Measurements from ENCODE around the gene HBZ.
A peak's percentile ranks its signal among the peaks of the same experiment; 100 is the strongest.
"Not testable (repeated sequence)": the region's sequence is repeated elsewhere in the genome, so short reads cannot be mapped to it uniquely, and the experiment has no call there.

The HBZ gene

DNA sequence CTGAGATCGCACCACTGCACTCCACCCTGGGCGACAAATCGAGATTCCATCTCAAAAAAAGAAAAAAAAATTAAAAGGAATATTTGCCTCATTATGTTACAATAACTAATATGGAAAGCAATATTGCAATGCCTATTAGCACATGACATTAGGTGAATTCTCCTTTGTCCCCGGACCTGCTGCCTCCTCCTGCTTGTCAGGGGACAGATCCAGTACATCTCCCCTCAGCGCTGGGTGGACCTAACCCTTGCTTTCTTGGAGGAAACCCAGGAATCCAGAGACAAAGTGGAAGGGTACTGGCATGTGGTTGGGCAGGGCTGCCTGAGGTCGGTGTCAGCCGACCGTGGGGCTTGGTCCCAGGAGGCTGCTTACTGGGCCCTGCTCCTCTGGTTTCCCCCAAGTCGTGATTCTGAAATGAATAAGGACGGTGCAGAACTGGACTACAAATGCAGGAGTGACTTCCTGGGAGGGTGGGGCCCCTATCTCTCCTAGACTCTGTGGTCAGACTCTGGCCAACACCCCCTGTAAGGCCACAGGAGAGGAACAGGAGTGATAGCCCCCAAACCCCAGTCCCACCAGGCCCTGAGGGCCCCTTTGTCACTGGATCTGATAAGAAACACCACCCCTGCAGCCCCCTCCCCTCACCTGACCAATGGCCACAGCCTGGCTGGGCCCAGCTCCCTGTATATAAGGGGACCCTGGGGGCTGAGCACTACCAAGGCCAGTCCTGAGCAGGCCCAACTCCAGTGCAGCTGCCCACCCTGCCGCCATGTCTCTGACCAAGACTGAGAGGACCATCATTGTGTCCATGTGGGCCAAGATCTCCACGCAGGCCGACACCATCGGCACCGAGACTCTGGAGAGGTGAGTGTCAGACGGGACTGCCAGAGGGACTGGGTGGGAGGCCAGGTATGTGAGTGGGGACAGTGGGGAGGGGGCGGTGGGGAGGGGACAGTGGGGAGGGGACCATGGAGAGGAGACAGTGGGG, at the start of gene HBZ:
Gene HBZ, plus strand, starts transcription at position 504 of the 988 bp plus-strand sequence. Its CDS starts 266 bp downstream, at position 770.
- peak; percentile 30 for DNase-seq

DNA sequence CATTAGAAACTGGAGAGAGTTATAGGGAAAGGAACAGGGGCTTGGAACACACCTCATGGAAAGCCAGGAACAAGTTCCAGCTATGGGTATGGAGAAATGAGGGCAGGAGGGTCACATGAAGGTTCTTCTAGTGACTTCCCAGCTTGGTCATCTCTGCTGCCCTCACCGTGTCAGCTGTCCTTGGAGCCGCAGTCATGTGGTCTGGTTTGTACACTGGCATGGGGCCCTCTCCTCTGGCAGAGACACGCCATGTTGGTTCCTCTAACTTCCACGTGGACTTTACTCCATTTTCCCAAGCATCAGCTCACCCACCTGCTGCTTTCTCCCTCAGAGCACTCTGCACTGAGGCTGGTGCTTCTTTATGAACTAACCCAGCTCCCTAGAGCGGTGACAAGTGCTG, 48.1 kb upstream of the HBZ start:
- no peak for DNase-seq

DNA sequence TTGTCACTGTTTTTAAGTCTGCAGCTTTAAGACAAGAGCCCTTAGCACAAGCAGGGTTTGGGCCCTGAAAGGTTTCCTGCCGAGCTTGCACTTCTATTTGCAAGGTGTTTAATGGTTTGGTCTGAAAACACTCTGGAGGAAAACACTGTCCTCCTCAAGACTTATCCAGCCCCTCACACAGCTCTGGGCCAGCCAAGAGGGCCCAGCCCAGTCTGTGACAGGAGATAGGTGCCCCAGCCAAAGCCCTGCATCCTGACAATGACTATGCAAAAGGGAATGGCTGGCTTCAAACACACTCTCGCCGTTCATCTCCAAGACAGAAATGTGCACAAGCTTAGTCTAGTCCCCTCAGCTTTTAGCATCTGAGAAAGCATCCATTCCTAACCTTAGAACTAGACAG, 47.5 kb upstream of the HBZ start:
- DNase-seq = peak; percentile 93

DNA sequence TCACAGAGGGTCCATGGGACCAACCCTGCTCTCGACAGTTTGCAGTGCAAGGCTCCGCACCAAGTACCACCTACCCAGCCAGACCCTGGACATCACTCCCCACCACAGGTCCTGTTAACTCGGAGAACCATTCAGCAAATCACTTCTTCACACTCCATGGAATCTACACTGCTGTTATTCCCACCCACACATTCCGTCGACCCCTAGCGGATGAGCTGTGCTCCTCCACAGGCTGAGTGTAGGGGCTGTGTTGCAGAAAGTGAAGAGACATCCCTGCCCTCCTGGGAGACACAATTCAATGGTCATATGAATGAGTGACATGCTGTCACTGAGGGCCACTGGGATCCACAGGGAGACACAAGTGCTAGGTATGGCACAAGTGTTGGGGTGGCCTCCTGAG, 46.9 kb upstream of the HBZ start:
- no peak for DNase-seq

DNA sequence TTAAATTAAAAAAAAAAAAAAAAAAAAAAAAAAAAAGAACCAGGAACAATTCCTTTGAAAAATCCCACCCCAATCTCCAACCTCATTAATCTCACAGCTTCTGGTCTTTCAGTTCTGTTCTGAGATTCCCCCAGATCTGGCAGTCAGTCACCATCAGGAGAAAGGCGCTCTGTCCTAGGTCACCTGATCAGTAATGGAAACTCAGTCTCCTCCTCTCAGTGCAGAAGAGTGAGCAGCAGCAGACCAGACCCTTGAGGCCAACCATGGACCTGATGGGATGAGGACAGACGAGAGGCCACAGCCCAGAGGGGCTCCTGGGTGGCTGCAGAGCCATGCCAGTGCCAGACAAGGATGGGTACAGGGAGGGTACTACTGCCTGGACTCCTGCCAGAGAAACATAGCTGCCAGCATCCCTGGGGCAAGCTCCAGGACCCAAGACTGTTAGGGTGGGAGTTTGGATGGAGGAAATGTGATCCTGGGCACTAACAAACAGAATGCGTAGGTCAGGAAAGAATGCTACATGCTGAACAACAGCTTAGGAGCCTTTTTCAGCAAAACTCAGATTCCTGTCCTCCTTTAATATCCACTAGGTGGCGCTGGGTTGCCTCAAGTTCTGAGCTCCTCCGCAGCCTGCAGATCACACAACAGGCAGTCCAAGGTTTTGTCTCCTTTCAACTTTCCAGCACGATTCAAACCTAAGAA, 45.7 kb upstream of the HBZ start:
- peak; percentile 95 for DNase-seq

DNA sequence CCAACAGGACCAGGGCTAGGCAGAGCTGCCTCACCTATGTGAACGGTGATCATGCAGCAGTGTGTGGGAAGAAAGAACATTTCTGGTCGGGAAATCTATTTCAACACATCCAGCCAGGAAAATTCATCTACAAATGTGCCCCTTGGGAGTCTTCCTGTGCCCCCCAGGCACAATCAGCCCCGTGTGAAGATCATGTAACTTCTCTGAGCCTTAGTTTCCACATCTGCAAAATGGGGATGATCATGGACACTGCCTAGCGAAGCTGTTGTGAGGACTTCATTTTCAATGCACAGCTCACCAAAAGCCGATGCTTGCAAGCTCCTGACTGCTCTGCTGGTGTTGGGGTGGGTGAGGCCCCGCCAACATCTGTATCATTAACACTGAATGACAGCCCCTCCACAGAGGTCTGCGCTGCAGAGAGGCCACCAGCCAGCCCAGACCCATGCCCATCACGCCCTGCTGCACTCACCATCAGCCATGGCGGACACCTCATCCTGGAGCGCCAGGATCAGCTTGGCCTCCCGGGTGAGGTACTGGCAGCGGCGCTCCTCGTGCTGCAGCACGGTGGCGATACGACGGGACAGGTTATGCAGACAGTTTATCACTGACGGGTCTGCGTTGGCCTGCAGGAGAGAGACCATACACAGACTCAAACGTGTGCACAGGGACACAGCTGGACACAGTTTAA, 40.1 kb upstream of the HBZ start:
- DNase-seq = no peak

DNA sequence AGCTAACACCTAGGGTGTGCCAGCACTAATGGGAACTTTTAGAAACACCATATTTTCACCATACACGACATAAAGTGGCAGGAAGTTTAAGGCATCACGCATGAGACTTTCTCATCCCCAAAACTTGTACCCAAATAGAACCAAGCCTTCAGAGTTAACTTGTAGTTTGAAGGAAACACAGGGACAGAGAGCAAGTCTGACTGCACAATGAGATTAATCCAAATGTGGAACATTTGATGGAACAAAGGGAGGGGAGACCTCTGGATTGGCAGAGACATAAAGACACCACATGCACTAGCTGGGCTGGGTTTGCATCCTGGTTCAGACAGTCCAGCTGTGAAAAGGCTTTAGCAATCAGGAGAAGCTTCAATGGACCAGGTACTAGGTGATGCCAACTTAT, 38.1 kb upstream of the HBZ start:
- no peak for DNase-seq

- no peak for DNase-seq
These were observed 36.4 kb upstream of the HBZ start for GRCh38 chr16:116015-116414.

- DNase-seq = peak; percentile 88
These were observed 34.8 kb upstream of the HBZ start for GRCh38 chr16:117379-118365.

DNA sequence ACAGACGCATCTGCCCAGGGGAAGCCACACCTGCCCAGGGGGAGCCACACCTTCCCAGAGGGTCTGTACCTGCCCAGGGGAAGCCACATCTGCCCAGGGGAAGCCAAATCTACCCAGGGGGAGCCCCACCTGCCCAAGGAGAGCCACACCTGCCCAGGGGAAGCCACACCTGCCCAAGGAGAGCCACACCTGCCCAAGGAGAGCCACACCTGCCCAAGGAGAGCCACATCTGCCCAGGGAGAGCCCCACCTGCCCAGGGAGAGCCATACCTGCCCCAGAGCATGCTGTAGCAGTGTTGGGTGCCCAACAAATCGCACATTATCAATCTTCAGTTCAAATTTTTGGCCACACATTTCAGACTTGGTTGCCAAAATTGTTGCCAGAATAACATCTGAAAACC, 33.6 kb upstream of the HBZ start:
- no peak for DNase-seq

DNA sequence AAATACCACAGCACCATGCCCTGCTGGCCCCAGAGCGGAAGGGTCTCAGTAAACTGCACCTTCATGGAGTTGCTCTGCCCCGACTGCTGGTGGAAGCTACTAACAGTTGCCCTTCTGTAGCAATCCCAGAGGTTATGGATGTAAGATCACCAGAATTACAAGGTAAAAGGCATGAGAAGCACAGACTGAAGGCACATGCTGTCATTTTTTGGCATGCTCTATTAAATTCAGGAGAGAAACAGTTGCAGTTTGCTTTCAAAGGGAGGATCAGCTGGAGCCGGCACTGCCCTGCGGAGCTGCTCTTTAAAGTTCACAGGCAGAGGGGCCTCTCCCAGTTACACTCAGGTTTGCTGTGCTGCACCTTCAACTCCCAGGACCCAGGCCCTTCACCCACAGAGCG, 33.1 kb upstream of the HBZ start:
- DNase-seq = no peak

- peak; percentile 73 for DNase-seq
These were observed 32.5 kb upstream of the HBZ start for GRCh38 chr16:119835-120491.

DNA sequence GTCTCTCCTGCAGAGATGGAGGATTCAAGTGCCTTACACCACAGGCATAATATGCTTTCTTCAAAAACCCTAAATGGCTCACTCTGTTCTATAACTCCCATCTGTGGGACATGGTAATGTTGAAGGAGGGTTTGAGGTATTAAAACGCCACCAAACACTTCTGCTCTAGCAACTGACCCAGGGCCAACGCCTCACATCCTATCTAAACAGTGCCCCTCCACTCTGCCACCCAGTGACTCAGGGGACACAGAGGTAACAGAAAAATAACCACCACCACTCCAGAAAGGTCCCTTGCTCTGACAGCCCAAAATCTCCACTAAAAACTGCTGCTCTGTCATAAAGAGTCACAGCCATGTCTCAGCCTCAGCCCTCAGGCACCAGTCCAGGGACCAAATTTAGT, 31.7 kb upstream of the HBZ start:
- DNase-seq = no peak

GRCh38 chr16:122361-122760, 30.1 kb upstream of the HBZ start:
- DNase-seq = no peak

DNA sequence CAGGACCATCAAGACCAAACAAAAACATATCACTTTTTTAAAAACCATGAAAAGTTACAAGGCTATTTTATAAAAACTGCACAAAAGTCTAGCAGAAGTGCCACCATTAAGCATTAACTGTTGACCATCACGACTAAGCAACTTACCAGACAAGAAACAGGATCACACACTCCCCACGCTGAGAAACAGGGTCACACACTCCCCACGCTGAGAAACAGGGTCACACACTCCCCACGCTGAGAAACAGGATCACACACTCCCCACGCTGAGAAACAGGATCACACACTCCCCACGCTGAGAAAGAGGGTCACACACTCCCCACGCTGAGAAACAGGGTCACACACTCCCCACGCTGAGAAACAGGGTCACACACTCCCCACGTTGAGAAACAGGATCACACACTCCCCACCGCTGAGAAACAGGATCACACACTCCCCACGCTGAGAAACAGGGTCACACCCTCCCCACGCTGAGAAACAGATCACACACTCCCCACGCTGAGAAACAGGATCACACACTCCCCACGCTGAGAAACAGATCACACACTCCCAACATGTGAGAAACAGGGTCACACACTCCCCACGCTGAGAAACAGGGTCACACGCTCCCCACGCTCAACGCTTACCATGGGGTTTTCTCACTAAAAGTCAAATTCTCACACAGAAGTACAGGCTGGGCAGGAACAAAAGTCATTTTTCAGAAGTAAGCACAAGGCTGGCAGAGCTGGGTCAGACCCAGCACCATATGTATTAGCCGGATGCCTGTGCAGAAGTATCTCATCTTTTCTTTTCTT, 28.7 kb upstream of the HBZ start:
- DNase-seq = not testable (repeated sequence)

GRCh38 chr16:125011-125410, 27.4 kb upstream of the HBZ start:
- no peak for DNase-seq

DNA sequence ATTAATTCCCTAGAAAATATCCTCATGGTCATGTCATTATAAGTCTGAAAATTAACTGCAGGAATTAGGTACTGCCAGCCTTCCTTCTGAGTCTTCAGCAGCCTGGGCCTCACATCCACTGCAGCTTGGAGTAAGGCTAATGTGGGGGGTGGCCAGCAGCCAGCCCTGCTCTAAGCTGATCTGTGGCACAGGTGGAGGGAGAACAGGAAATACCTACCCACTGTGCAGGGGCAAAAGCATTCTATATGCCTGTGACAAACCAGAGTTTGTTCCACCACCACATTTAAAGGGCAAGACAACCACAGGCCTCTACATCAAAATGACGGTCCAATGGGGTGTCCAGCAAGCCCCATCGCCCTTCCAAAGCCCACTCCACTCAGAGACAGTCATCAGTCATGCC, 23.4 kb upstream of the HBZ start:
- DNase-seq = no peak

- no peak for DNase-seq
These were observed 21.8 kb upstream of the HBZ start for GRCh38 chr16:130533-131173.

GRCh38 chr16:132120-132519, 20.3 kb upstream of the HBZ start:
- DNase-seq = no peak

GRCh38 chr16:133716-134115, 18.7 kb upstream of the HBZ start:
- no peak for DNase-seq

All from hematopoietic multipotent progenitor cell treated with erythropoietin and hydrocortisone succinate and interleukin-3 and kit ligand, for 4 days (in vitro differentiated cells).